ENCODE results near the gene TMEM151B.

- TF ChIP-seq POLR2A (IDR thresholded peaks at IDR 0.05) (no peak), CTCF (IDR thresholded peaks at IDR 0.05 in 8 of 11, conservative IDR thresholded peaks at IDR 0.05 in 3 of 11) (no peak), POLR2AphosphoS5 (IDR thresholded peaks at IDR 0.05) (no peak)
Observed at GRCh38 chr6:44269178-44269920, 901 bp upstream of the TMEM151B start.

All from spleen (tissue), 7 donors.